Measurements from ENCODE around the gene ZDHHC9. TPM values are rescaled to one million over a fixed set of nuclear protein-coding genes. Genes with fewer than 3 reads are reported as not detected.

Gene ZDHHC9
- total and polyA plus RNA-seq, 7 donors = 8.7 to 32.7 (median 15.2) TPM

GRCh38 chrX:129791336-129791735 lies 52.4 kb downstream of the ZDHHC9 start:
- H3K27ac ChIP-seq = no peak overlapping the region
- H3K4me1 ChIP-seq = no peaks in the 10 kb centered on the region
- ATAC-seq (no peak), DNase-seq (no peak)
- H3K27me3 ChIP-seq (ENCODE audit: insufficient read depth in 3 of 3, low read length in 2 of 3) = peaks cover 0 to 6% (median 0%) of the 10 kb centered on the region in 3 donors
- no peak overlapping the region for H3K4me3 ChIP-seq
- no peaks in the 10 kb centered on the region for H3K36me3 ChIP-seq (ENCODE audit: insufficient read depth in 1 of 2, low read depth in 1 of 2)
- intact Hi-C loops (cut with DNase I) = no loop called here
- WGBS, 3 donors = 83 to 93% (median 93%) methylated on average over 8 of the region's 8 CpGs
- no peak for TF ChIP-seq CTCF (IDR thresholded peaks at IDR 0.05)
- no peaks in the 10 kb centered on the region for H3K9me3 ChIP-seq

GRCh38 chrX:129790808-129791207 lies 52.9 kb downstream of the ZDHHC9 start:
- no peaks in the 10 kb centered on the region for H3K36me3 ChIP-seq (ENCODE audit: insufficient read depth in 1 of 2, low read depth in 1 of 2)
- intact Hi-C loops (cut with DNase I) = no loop called here
- TF ChIP-seq CTCF (IDR thresholded peaks at IDR 0.05) = no peak
- DNase-seq (no peak), ATAC-seq (no peak)
- H3K27me3 ChIP-seq (ENCODE audit: insufficient read depth in 3 of 3, low read length in 2 of 3) = peaks cover 0 to 6% (median 0%) of the 10 kb centered on the region in 3 donors
- no peak overlapping the region for H3K27ac ChIP-seq
- no peaks in the 10 kb centered on the region for H3K9me3 ChIP-seq
- no peaks in the 10 kb centered on the region for H3K4me1 ChIP-seq
- WGBS, 3 donors = 81 to 93% (median 90%) methylated on average over 8 to 9 of the region's 9 CpGs
- H3K4me3 ChIP-seq = no peak overlapping the region

DNA sequence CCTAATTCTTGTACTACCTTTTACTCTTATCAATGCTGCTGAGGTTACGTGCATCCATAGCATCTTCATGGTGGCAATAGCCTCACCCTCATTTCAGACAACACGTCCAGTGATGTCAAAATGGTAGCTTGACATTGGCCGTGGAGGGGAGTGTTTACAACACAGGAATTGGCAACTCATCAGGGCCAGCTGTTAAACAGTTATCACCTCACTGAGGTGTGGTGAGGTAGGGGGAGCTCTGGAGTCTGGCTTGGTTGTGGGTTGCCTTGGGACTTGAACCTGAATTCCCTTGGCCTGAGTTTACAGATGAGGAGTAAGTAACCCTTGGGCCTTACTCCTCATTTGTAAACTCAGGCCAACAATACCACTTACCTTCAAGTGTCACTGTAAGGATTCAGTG lies 53.5 kb downstream of the ZDHHC9 start:
- WGBS, 3 donors = 81 to 93% (median 84%) methylated on average over 3 of the region's 3 CpGs
- H3K4me1 ChIP-seq = no peaks in the 10 kb centered on the region
- H3K4me3 ChIP-seq = no peak overlapping the region
- TF ChIP-seq CTCF (IDR thresholded peaks at IDR 0.05) = no peak
- H3K27me3 ChIP-seq (ENCODE audit: insufficient read depth in 3 of 3, low read length in 2 of 3) = peaks cover 0 to 6% (median 0%) of the 10 kb centered on the region in 3 donors
- no peaks in the 10 kb centered on the region for H3K9me3 ChIP-seq
- no peaks in the 10 kb centered on the region for H3K36me3 ChIP-seq (ENCODE audit: insufficient read depth in 1 of 2, low read depth in 1 of 2)
- no peak overlapping the region for H3K27ac ChIP-seq
- DNase-seq (no peak), ATAC-seq (no peak)
- intact Hi-C loops (cut with DNase I) = no loop called here

- no peak overlapping the region for H3K4me3 ChIP-seq
- no peak for ATAC-seq
- no peaks in the 10 kb centered on the region for H3K36me3 ChIP-seq (ENCODE audit: insufficient read depth in 1 of 2, low read depth in 1 of 2)
- no peaks in the 10 kb centered on the region for H3K9me3 ChIP-seq
- H3K27me3 ChIP-seq (ENCODE audit: insufficient read depth in 3 of 3, low read length in 2 of 3) = peaks cover 0 to 5% (median 0%) of the 10 kb centered on the region in 3 donors
- H3K27ac ChIP-seq = no peak overlapping the region
- intact Hi-C loops (cut with DNase I) = no loop called here
- 72 to 92% (median 89%) methylated on average over 2 to 6 of the region's 6 CpGs for WGBS, 3 donors
- DNase-seq = no peak
- no peak for TF ChIP-seq CTCF (IDR thresholded peaks at IDR 0.05)
- H3K4me1 ChIP-seq = no peaks in the 10 kb centered on the region
These were observed 55.2 kb downstream of the ZDHHC9 start for GRCh38 chrX:129788527-129788926.

GRCh38 chrX:129787336-129788055 lies 56.2 kb downstream of the ZDHHC9 start:
- TF ChIP-seq CTCF (IDR thresholded peaks at IDR 0.05) = no peak
- WGBS, 3 donors = 79 to 89% (median 87%) methylated on average over 9 to 11 of the region's 11 CpGs

More at GRCh38 chrX:129787336-129788055, 56.2 kb downstream of the ZDHHC9 start:
- H3K36me3 ChIP-seq (ENCODE audit: insufficient read depth in 1 of 2, low read depth in 1 of 2) = no peaks in the 10 kb centered on the region
- peaks cover 0 to 3% (median 0%) of the 10 kb centered on the region in 3 donors for H3K27me3 ChIP-seq (ENCODE audit: insufficient read depth in 3 of 3, low read length in 2 of 3)
- ATAC-seq = no peak
- H3K4me3 ChIP-seq = no peak overlapping the region
- no peak overlapping the region for H3K27ac ChIP-seq
- no peak for DNase-seq
- no peaks in the 10 kb centered on the region for H3K9me3 ChIP-seq
- no peaks in the 10 kb centered on the region for H3K4me1 ChIP-seq
- intact Hi-C loops (cut with DNase I) = no loop called here
